Fibroblast of the aortic adventitia (primary cell): ENCODE measurements around the gene EXOC4. TPM values are rescaled to one million over a fixed set of nuclear protein-coding genes. Genes with fewer than 3 reads are reported as not detected.

Experiments used
- DNase-seq: peaks from one replicate; pipeline ENCODE4 v3.0.0-alpha.2; 2010; ENCODE audit warnings: low read depth
- H3K4me3 ChIP-seq: 2 replicates; pipeline ENCODE4 v1.5.1; 2011; ENCODE audit warnings: low read depth, mild to moderate bottlenecking, control low read depth, low read length, moderate library complexity
- total RNA-seq: library from RNA; depleted of rRNA; stranded (reverse); fragments of >200 nt; gene quantifications from 2 replicates; pipeline ENCODE4 v1.2.3, GENCODE V29; 2012; ENCODE audit warnings: low replicate concordance
- TF ChIP-seq, protein P1 (sequence below): IDR thresholded peaks from 2 replicates; pipeline ENCODE4 v1.5.1; 2011; ENCODE audit warnings: mild to moderate bottlenecking, low read length, control low read depth, inconsistent platforms; ENCODE audit not compliant: insufficient read depth

The EXOC4 gene
- total RNA-seq, 1 donor: 105 TPM

DNA sequence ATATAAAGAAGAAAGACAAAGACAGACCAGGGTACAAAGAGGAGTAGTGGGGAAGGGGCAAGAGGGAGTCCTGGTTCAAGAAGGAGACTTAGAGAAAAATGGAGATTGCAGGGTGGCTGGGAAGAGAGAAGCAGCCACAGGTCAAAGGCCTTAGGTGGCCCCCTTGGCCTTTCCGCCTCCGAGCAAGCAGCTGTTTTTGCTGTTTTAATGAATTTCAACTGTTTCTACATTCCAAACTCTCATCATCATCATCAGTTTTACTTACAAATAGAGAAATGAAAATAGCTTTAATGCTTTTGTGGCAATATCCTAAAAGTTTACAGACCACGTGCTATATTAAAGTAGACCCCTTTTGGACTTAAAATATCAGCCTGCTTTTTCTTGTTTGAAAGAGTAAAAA is 399.7 kb downstream of the EXOC4 start:
- TF ChIP-seq, protein P1, sequence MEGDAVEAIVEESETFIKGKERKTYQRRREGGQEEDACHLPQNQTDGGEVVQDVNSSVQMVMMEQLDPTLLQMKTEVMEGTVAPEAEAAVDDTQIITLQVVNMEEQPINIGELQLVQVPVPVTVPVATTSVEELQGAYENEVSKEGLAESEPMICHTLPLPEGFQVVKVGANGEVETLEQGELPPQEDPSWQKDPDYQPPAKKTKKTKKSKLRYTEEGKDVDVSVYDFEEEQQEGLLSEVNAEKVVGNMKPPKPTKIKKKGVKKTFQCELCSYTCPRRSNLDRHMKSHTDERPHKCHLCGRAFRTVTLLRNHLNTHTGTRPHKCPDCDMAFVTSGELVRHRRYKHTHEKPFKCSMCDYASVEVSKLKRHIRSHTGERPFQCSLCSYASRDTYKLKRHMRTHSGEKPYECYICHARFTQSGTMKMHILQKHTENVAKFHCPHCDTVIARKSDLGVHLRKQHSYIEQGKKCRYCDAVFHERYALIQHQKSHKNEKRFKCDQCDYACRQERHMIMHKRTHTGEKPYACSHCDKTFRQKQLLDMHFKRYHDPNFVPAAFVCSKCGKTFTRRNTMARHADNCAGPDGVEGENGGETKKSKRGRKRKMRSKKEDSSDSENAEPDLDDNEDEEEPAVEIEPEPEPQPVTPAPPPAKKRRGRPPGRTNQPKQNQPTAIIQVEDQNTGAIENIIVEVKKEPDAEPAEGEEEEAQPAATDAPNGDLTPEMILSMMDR: no peak
- no peak overlapping the region for H3K4me3 ChIP-seq
- DNase-seq: no peak

DNA sequence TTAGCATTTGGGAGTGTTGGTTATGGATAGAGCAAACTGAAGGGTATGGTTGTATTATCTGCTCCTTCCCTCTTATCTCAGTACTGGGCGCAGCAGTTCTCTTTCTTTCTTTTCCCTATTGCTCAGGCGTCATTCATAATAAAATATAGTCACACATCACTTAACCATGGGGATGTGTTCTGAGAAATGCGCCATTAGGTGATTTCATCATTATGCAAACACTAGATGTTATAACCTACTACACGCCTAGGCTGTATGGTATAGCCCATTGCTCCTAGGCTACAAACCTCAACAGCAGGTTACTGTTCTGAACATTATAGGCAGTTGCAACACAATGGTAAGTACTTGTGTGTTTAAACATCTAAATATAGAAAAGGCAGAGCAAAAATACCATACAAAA is 401.7 kb downstream of the EXOC4 start:
- DNase-seq: no peak
- TF ChIP-seq, protein P1: no peak

DNA sequence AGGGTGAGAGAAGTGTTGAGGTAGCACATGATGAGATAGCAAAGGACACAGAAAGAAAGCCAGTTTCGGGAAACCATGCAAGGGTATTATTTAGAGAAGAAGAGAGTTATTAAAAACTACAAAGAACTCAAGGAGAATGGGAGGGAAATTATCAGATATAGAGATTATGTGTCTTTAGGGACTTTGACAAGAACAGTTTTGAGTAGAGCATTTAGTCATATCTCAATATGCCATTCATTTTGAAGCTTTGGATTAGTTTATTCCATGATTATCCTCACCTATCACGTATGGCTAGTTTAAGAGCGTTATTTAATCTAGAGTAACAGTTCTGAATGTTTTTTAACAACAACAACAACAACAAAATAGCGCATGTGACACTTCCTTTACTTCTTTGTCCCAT is 409.4 kb downstream of the EXOC4 start:
- H3K4me3 ChIP-seq: no peak overlapping the region
- TF ChIP-seq, protein P1: no peak
- DNase-seq: no peak

More for the DNA sequence above, 401.7 kb downstream of the EXOC4 start:
- no peak overlapping the region for H3K4me3 ChIP-seq

DNA sequence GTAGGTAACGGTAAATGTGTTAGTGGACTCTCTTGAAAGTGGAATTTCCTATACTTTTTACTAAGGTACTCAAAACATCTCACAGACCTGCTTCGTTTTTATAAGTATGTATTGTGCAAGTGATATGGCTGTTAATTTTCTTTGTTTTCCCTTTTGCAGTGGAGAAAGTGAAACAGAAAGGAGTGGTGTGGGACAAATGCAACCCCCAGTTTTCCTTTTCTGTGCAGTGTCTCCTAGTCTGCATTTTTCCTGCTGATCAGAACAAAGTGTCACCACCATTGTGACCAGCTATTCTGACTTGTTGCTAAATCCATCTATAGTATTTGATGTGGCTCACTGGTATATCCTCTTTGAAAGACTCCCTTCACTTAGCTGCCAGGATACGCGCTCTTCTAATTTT is 410.0 kb downstream of the EXOC4 start:
- DNase-seq: no peak
- TF ChIP-seq, protein P1: no peak
- no peak overlapping the region for H3K4me3 ChIP-seq

DNA sequence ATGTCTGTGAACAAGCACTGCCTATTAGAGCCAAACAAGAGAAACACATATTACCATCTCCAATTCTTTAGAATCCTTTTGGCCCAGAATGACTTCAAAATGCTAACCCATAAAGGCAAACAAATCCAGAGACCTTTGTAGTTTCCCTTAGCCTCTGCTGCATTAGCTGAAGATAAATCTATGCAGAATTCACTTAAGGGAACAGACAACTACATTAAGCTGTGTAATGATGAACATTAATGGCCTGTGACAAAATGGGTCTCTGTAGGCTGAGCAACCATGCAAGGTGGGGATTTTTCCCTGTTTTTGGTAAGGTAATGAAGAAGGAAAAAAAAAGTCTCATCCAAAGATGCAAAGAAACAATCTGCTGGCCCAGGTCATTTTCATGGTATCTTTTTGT is 411.6 kb downstream of the EXOC4 start:
- H3K4me3 ChIP-seq: no peak overlapping the region
- no peak for DNase-seq
- TF ChIP-seq, protein P1: no peak

DNA sequence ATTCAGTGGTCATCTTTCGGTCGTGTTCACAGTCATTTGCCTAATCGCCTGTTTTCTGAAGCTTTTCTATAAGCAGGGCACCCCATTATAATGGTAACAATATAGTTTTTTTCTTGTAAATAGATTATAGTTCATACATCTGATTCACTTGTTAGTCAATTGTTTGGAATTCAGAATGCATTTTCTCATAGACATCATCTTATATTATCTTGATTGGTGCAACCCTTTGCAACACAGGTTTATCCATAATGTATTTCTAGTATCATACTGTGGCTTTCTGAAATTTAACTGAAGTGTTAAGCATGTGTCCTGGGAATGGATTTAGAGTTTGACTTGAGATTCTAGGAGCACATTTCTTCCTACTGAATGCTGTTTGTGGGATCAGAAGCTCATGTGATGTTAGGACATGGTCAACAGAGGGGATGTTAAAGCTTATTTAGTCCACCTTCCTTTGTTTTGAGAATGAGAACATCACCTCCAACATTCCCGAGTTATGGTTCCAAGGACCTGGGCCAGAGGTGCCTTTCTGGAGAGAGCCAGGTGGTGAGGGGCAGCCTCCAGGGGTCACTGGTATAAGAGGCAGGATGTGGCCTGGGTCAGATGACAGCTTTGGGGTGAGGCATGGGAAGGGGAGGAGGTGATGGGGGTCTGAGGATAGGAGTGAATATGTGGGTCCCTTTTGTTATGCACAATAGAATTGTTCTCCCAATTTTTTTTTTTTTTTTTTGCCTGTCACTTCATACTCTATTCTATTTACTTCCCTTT is 415.6 kb downstream of the EXOC4 start:
- no peak overlapping the region for H3K4me3 ChIP-seq
- TF ChIP-seq, protein P1: no peak
- DNase-seq: peak; percentile 24

DNA sequence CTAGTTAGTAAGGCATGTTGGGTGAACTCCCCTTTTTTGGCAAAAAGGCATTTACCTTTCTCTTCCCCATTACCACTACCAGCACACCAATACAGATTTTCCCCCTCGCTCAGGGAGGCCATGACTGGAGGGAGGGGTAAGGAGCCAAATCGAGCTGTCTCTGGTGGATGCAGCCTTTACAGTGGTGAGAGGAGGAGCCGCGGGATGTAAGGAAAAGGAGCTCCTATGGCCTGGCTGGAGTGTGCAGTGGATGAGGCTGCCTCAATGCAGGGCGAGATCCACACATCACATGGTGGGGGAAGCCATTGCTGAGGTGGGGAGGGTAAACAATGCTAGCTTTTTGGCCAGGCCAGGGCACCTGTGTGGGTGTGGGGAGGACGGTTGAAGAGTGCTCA is 416.2 kb downstream of the EXOC4 start:
- DNase-seq: no peak
- H3K4me3 ChIP-seq: no peak overlapping the region
- TF ChIP-seq, protein P1: no peak
